ENCODE data around the gene SP5.
"Not testable (repeated sequence)": the region's sequence is repeated elsewhere in the genome, so short reads cannot be mapped to it uniquely, and the experiment has no call there.

The SP5 gene

GRCh38 chr2:170733798-170734600 is 18.9 kb downstream of the SP5 start:
- DNase-seq = no peak
- in situ Hi-C loops (cut with HindIII; ENCODE audit: low pct_ligation_motif_present, low pct_unique_long_range_greater_than_20kb, low sequenced_read_pairs) = no loop called here

- in situ Hi-C loops (cut with HindIII; ENCODE audit: low pct_ligation_motif_present, low pct_unique_long_range_greater_than_20kb, low sequenced_read_pairs); DNase-seq: not testable (repeated sequence)
Measured at GRCh38 chr2:170734601-170735000, 19.5 kb downstream of the SP5 start.

DNA sequence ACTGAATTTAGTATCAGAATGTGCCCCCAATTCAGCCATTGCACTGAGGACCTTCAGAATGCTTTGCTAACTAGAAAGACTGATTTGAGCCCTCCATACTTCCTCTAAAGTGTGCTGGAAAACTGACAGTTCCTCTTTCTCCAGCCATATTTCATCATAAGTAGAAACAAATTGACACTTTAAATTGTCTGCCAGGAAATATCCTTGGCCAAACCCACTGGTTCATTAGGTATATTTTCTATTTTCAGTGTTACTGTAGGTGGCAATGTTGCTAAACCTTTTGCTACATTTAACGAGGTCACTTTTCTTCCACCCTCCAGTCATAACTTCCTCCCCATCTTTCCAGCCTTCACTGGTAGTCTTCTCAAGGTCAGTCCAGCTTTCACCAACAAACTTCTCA is 21.5 kb downstream of the SP5 start:
- no peak for DNase-seq
- in situ Hi-C loops (cut with HindIII; ENCODE audit: low pct_ligation_motif_present, low pct_unique_long_range_greater_than_20kb, low sequenced_read_pairs) = no loop called here

GRCh38 chr2:170737406-170737805 is 22.3 kb downstream of the SP5 start:
- no peak for DNase-seq
- in situ Hi-C loops (cut with HindIII; ENCODE audit: low pct_ligation_motif_present, low pct_unique_long_range_greater_than_20kb, low sequenced_read_pairs) = no loop called here

DNA sequence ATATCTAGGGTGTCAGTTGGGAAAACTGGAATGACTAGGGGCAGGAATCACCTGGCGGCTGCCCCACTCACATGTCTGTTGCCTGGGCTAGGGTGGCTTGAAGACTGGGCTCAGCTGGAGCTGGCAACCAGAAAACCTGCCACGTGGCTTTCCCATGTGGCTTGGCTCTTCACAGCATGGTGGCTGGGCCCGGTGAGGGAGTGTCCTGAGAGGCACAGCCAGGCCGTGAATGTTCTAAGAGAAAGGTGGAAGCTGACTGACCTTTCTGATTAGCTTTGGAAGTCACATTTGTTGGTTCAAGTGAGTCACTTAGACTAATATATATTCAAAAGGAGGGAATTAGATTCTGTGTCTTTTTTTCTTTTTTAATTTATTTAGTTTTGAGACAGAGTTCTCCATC is 22.7 kb downstream of the SP5 start:
- in situ Hi-C loops (cut with HindIII; ENCODE audit: low pct_ligation_motif_present, low pct_unique_long_range_greater_than_20kb, low sequenced_read_pairs) = no loop called here
- DNase-seq = no peak

DNA sequence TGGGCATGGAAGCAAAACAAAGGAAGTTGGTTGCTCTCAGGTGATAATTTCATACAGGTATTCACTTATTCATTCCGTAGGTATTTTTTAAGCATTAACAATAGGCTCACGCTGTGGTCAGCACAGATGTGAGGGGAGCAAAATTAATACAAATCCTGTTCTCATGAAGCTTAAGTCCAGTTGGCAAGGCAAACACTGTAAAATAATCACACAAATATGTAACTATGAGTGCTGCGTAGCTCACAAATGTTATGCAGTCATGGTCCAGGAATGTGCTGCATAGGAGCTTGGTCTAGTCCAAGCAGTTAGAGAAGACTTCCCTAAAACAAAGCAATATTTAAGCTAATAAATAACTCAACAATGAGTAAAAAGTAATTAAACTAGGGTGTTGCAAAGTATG is 23.9 kb downstream of the SP5 start:
- DNase-seq = peak; percentile 90
- in situ Hi-C loops (cut with HindIII; ENCODE audit: low pct_ligation_motif_present, low pct_unique_long_range_greater_than_20kb, low sequenced_read_pairs) = no loop called here

DNA sequence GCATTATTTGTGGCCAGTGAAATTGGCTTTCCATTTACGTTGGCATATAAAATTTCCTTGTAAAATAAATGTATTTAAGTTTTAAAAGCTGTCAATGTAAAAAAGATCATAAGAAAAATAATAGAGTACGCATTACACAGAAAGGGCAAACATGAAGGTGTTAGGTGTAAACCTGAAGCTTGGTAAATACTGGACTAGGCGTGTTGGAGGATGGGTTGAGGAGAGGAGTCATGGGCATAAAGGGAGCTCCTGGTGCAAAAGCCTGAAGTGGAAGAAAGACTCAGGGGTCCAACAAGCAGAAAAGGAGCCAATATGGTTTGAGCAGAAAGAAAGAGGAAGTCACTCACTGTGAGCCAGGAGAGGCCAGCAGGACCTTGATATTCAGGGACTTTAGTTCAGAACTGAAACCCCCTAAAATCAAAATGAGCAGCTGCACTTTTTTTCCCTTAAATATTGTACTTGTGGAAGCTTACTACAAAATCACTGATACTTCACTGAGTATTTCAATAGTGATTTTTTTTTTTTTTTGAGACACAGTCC is 24.4 kb downstream of the SP5 start:
- DNase-seq = no peak
- in situ Hi-C loops (cut with HindIII; ENCODE audit: low pct_ligation_motif_present, low pct_unique_long_range_greater_than_20kb, low sequenced_read_pairs) = no loop called here

DNA sequence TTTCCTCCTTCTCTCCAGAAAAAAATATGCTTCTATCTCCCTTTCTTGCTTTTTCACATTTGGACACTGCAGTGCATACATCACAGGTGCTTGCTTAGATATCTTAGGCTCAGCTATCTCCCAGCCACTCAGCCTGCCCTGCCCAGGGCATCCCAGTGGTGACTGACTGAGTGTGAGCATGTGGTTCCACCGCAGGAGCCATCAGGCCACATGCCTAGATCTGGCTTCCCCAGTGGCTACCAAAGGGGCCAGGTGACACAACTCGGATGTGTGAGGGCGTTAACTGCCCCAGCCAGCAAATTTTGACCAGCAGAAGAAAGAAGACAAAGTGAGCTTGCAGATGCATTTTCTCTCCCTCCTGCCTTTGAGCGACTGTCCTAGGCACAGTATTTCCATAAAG is 25.5 kb downstream of the SP5 start:
- no peak for DNase-seq
- in situ Hi-C loops (cut with HindIII; ENCODE audit: low pct_ligation_motif_present, low pct_unique_long_range_greater_than_20kb, low sequenced_read_pairs) = no loop called here

GRCh38 chr2:170742000-170742399 is 26.9 kb downstream of the SP5 start:
- in situ Hi-C loops (cut with HindIII; ENCODE audit: low pct_ligation_motif_present, low pct_unique_long_range_greater_than_20kb, low sequenced_read_pairs) = no loop called here
- no peak for DNase-seq

DNA sequence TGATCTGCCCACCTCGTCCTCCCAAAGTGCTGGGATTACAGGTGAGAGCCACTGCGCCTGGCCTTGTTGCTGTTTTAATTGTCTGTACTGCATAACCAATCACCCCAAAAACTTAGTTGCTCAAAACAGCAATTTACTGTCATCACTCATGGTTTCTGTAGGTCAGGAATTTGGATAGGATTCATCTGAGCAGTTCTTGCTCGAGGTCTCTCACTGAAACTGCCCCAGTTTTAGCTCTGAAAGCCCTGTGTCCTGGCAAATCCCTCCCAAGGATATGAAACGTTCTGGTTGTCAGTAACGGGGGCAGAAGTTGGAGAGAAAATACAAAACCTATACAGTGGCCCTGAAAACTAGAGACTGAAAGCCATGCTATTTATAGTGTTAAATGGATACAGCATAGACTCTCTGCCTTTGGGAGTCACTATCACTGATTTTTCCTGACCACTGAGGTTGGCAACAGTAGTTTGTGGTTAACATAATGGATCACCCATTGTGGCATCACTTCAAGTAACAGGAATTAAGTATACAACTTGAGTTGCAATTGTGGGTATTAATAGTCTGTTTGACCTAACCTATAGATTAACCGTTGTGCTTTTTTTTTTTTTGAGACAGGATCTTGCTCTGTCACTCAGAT is 27.9 kb downstream of the SP5 start:
- in situ Hi-C loops (cut with HindIII; ENCODE audit: low pct_ligation_motif_present, low pct_unique_long_range_greater_than_20kb, low sequenced_read_pairs) = no loop called here

GRCh38 chr2:170743530-170744239 is 28.5 kb downstream of the SP5 start:
- no peak for DNase-seq

More for the DNA sequence above, 27.9 kb downstream of the SP5 start:
- peak; percentile 55 for DNase-seq

GRCh38 chr2:170744248-170745002 is 29.3 kb downstream of the SP5 start:
- DNase-seq = no peak
- in situ Hi-C loops (cut with HindIII; ENCODE audit: low pct_ligation_motif_present, low pct_unique_long_range_greater_than_20kb, low sequenced_read_pairs) = no loop called here

More at GRCh38 chr2:170743530-170744239, 28.5 kb downstream of the SP5 start:
- in situ Hi-C loops (cut with HindIII; ENCODE audit: low pct_ligation_motif_present, low pct_unique_long_range_greater_than_20kb, low sequenced_read_pairs) = no loop called here

- in situ Hi-C loops (cut with HindIII; ENCODE audit: low pct_ligation_motif_present, low pct_unique_long_range_greater_than_20kb, low sequenced_read_pairs) = no loop called here
- no peak for DNase-seq
Measured at GRCh38 chr2:170745305-170745704, 30.2 kb downstream of the SP5 start.

- in situ Hi-C loops (cut with HindIII; ENCODE audit: low pct_ligation_motif_present, low pct_unique_long_range_greater_than_20kb, low sequenced_read_pairs) = no loop called here
- DNase-seq = peak; percentile 8
Measured at GRCh38 chr2:170747921-170748320, 32.8 kb downstream of the SP5 start.

DNA sequence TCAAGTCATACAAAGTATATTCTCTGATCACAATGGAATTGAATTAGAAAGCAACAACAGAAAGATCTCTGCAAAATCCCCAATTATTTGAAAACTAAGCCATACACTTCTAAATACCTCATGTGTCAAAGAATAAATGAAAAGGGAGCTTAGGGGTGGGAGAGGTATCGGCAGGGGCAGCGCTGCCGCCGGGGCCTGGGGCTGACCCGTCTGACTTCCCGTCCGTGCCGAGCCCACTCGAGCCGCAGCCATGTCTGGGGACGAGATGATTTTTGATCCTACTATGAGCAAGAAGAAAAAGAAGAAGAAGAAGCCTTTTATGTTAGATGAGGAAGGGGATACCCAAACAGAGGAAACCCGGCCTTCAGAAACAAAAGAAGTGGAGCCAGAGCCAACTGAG is 36.4 kb downstream of the SP5 start:
- DNase-seq; in situ Hi-C loops (cut with HindIII; ENCODE audit: low pct_ligation_motif_present, low pct_unique_long_range_greater_than_20kb, low sequenced_read_pairs): not testable (repeated sequence)

DNA sequence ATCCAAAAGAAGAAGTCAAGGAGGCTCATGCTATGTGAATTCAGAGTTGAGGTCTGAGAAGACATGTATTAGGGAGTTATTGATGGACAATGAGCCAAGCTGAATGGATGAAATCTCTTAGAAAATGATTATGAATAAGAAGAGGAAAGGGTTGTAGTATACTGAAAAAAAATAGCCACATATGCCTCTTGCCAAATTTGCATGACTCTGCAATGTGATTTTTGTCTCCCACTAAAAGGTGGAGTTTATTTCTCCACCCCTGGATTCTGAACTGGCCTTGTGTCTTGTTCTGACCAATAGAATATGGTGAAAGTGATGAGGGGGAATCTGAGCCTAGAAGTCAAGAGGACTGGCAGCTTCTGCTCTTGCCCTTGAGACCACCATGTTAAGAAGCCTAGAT is 46.4 kb downstream of the SP5 start:
- DNase-seq = no peak
- in situ Hi-C loops (cut with HindIII; ENCODE audit: low pct_ligation_motif_present, low pct_unique_long_range_greater_than_20kb, low sequenced_read_pairs) = no loop called here

GRCh38 chr2:170762760-170763159 is 47.6 kb downstream of the SP5 start:
- in situ Hi-C loops (cut with HindIII; ENCODE audit: low pct_ligation_motif_present, low pct_unique_long_range_greater_than_20kb, low sequenced_read_pairs) = no loop called here
- DNase-seq = no peak

- no peak for DNase-seq
- in situ Hi-C loops (cut with HindIII; ENCODE audit: low pct_ligation_motif_present, low pct_unique_long_range_greater_than_20kb, low sequenced_read_pairs) = no loop called here
Measured at GRCh38 chr2:170763232-170763631, 48.1 kb downstream of the SP5 start.

- in situ Hi-C loops (cut with HindIII; ENCODE audit: low pct_ligation_motif_present, low pct_unique_long_range_greater_than_20kb, low sequenced_read_pairs) = no loop called here
- no peak for DNase-seq
Measured at GRCh38 chr2:170764880-170765261, 49.7 kb downstream of the SP5 start.
